ENCODE measurements around the gene HMGA1.

Gene HMGA1

DNA sequence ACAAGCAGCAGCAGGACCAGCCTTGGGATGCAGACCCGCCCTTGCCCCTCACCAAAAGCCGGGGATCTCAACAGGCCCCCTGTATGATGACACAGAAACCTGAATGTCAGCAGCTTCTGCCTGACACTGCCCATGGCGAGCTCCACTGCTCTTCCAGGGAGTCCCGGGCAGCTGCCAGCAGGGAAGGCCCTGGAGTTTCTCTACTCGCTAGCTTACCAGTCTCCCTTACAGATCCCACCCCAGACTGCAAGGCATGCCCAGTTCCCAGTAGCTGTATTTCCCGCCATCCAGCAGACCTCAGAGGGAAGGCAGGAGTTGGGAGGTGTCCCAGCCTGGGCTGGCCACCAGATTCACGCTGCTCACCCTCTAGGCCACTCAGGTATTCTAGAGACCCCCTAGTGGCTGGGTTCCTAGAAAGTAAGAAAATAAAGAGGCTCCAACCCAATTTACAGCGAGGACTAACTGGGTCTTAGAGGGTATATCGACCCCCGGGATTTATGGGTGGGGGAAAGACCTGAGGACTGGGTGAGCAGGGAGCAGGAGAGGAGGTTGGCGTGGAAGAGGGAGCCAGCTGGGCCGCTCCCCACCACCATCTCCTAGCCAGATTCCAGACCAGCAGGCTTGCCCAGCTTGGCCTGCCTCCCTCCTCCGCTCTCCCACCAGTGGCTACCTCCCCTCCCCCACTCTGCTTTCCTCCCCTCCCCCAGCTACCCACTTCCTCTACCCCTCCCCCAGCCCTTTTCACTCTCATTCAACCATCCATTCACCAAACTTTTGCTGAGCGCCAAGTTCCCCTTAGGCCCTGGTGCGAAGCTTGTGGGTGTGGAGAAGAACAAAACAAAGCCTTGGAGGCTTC lies 9.7 kb upstream of the HMGA1 start:
- Histone ChIP-seq H3K36me3 (ENCODE audit: control insufficient read depth, low read length) (no peaks in the 10 kb centered on the region), H3F3A (ENCODE audit: control insufficient read depth, insufficient read depth) (no peaks in the 10 kb centered on the region)
- no peak for TF ChIP-seq EZH2phosphoT487 (IDR thresholded peaks at IDR 0.05; ENCODE audit: borderline replicate concordance, low read length)
- TF ChIP-seq, protein P1, sequence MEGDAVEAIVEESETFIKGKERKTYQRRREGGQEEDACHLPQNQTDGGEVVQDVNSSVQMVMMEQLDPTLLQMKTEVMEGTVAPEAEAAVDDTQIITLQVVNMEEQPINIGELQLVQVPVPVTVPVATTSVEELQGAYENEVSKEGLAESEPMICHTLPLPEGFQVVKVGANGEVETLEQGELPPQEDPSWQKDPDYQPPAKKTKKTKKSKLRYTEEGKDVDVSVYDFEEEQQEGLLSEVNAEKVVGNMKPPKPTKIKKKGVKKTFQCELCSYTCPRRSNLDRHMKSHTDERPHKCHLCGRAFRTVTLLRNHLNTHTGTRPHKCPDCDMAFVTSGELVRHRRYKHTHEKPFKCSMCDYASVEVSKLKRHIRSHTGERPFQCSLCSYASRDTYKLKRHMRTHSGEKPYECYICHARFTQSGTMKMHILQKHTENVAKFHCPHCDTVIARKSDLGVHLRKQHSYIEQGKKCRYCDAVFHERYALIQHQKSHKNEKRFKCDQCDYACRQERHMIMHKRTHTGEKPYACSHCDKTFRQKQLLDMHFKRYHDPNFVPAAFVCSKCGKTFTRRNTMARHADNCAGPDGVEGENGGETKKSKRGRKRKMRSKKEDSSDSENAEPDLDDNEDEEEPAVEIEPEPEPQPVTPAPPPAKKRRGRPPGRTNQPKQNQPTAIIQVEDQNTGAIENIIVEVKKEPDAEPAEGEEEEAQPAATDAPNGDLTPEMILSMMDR (IDR thresholded peaks at IDR 0.05; ENCODE audit: low read depth, low read length, poor library complexity, severe bottlenecking) = peak; percentile 17

DNA sequence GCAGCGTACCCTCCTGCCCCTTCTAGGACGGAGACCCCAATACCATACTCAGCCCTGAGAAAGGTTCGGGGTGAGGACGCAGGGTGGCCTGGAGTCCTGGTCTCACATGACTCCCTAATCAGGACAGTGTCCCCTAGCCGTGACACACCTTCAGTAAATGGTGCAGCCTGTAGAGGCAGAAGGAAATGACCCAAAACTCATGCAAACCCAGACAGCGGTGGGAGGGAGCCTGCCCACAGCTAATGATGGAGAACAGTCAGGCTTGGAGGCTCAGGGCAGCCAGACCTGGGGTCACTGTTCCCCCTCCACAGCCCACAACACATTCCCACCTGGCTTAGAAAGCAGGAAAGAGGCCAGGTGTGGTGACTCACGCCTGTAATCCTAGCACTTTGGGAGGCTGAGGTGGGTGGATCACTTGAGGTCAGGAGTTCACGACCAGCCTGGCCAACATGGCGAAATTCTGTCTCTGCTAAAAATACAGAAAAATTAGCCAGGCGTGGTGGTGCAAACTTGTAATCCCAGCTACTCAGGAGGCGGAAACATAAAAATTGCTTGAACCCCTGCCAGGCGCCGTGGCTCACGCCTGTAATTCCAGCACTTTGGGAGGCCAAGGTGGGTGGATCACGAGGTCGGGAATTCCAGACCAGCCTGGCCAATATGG lies 8.8 kb upstream of the HMGA1 start:
- Histone ChIP-seq H3K27ac (ENCODE audit: low read depth, low read length) (no peak overlapping the region), H3K4me3 (ENCODE audit: low read length) (0 out of 2 replicates have a peak overlapping the region, but pooled peaks have one; percentile 18), H3K79me2 (ENCODE audit: control insufficient read depth, low read length) (no peaks in the 10 kb centered on the region), H3K9me2 (replicated peaks; ENCODE audit: control insufficient read depth, low read length) (no peaks in the 10 kb centered on the region), H3K27me3 (ENCODE audit: control insufficient read depth, low read length) (no peaks in the 10 kb centered on the region), H3K4me1 (ENCODE audit: control insufficient read depth, low read length) (peaks cover 37% of the 10 kb centered on the region), H3F3A (ENCODE audit: control insufficient read depth, insufficient read depth) (no peaks in the 10 kb centered on the region), H3K4me2 (ENCODE audit: low read length) (peak overlapping the region; percentile 40), H3K9me3 (ENCODE audit: control insufficient read depth, insufficient read depth, low read length) (no peaks in the 10 kb centered on the region), H3K36me3 (ENCODE audit: control insufficient read depth, low read length) (no peaks in the 10 kb centered on the region), H4K20me1 (ENCODE audit: control insufficient read depth, insufficient read depth, low read depth, low read length) (no peaks in the 10 kb centered on the region)
- TF ChIP-seq EZH2phosphoT487 (IDR thresholded peaks at IDR 0.05; ENCODE audit: borderline replicate concordance, low read length) = no peak
- TF ChIP-seq, protein P1 (IDR thresholded peaks at IDR 0.05; ENCODE audit: low read depth, low read length, poor library complexity, severe bottlenecking) = no peak

More for the DNA sequence above, 9.7 kb upstream of the HMGA1 start:
- Histone ChIP-seq H3K27me3 (ENCODE audit: control insufficient read depth, low read length) (no peaks in the 10 kb centered on the region), H3K4me3 (ENCODE audit: low read length) (0 out of 2 replicates have a peak overlapping the region, but pooled peaks have one; percentile 18), H3K9me3 (ENCODE audit: control insufficient read depth, insufficient read depth, low read length) (no peaks in the 10 kb centered on the region), H3K9me2 (replicated peaks; ENCODE audit: control insufficient read depth, low read length) (no peaks in the 10 kb centered on the region), H3K27ac (ENCODE audit: low read depth, low read length) (no peak overlapping the region), H3K4me2 (ENCODE audit: low read length) (peak overlapping the region; percentile 40), H3K79me2 (ENCODE audit: control insufficient read depth, low read length) (no peaks in the 10 kb centered on the region), H3K4me1 (ENCODE audit: control insufficient read depth, low read length) (peaks cover 37% of the 10 kb centered on the region), H4K20me1 (ENCODE audit: control insufficient read depth, insufficient read depth, low read depth, low read length) (no peaks in the 10 kb centered on the region)

- Histone ChIP-seq H3K9me3 (ENCODE audit: control insufficient read depth, insufficient read depth, low read length) (no peaks in the 10 kb centered on the region), H3K9me2 (replicated peaks; ENCODE audit: control insufficient read depth, low read length) (no peaks in the 10 kb centered on the region), H3K4me3 (ENCODE audit: low read length) (no peak overlapping the region), H3K27ac (ENCODE audit: low read depth, low read length) (no peak overlapping the region), H3K27me3 (ENCODE audit: control insufficient read depth, low read length) (no peaks in the 10 kb centered on the region), H3K36me3 (ENCODE audit: control insufficient read depth, low read length) (no peaks in the 10 kb centered on the region), H3F3A (ENCODE audit: control insufficient read depth, insufficient read depth) (peaks cover 16% of the 10 kb centered on the region), H3K79me2 (ENCODE audit: control insufficient read depth, low read length) (no peaks in the 10 kb centered on the region), H3K4me1 (ENCODE audit: control insufficient read depth, low read length) (peaks cover 26% of the 10 kb centered on the region), H4K20me1 (ENCODE audit: control insufficient read depth, insufficient read depth, low read depth, low read length) (no peaks in the 10 kb centered on the region), H3K4me2 (ENCODE audit: low read length) (no peak overlapping the region)
- TF ChIP-seq, protein P1 (IDR thresholded peaks at IDR 0.05; ENCODE audit: low read depth, low read length, poor library complexity, severe bottlenecking) = no peak
- TF ChIP-seq EZH2phosphoT487 (IDR thresholded peaks at IDR 0.05; ENCODE audit: borderline replicate concordance, low read length) = no peak
Observed at GRCh38 chr6:34229877-34230276, 6.8 kb upstream of the HMGA1 start.
